ENCODE results near the gene ANO8.

GRCh38 chr19:17305216-17305516, 29.5 kb downstream of the ANO8 start:
- TF ChIP-seq, protein P1, sequence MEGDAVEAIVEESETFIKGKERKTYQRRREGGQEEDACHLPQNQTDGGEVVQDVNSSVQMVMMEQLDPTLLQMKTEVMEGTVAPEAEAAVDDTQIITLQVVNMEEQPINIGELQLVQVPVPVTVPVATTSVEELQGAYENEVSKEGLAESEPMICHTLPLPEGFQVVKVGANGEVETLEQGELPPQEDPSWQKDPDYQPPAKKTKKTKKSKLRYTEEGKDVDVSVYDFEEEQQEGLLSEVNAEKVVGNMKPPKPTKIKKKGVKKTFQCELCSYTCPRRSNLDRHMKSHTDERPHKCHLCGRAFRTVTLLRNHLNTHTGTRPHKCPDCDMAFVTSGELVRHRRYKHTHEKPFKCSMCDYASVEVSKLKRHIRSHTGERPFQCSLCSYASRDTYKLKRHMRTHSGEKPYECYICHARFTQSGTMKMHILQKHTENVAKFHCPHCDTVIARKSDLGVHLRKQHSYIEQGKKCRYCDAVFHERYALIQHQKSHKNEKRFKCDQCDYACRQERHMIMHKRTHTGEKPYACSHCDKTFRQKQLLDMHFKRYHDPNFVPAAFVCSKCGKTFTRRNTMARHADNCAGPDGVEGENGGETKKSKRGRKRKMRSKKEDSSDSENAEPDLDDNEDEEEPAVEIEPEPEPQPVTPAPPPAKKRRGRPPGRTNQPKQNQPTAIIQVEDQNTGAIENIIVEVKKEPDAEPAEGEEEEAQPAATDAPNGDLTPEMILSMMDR (conservative IDR thresholded peaks at IDR 0.05 in 1 of 2, IDR thresholded peaks at IDR 0.05 in 1 of 2; ENCODE audit: low read depth in 1 of 2, low read length in 2 of 2), result no peak
- TF ChIP-seq EZH2 (IDR thresholded peaks at IDR 0.05; ENCODE audit: low read length, missing control alignments), result no peak
